ENCODE data around the gene LAMTOR4. TPM values are rescaled to one million over a fixed set of nuclear protein-coding genes. Genes with fewer than 3 reads are reported as not detected.

Gene LAMTOR4
- total and polyA plus RNA-seq, 12 donors: 33.1 to 266 (median 159) TPM

- Histone ChIP-seq H3K27me3 (no peaks in the 10 kb centered on the region), H3K36me3 (replicated peaks in 1 of 2) (peaks cover 0 to 45% of the 10 kb centered on the region in 2 donors), H3K9me3 (replicated peaks in 1 of 3) (no peaks in the 10 kb centered on the region), H3K27ac (peak overlapping the region; percentile 53 to 87 (median 77)), H3K4me3 (peak overlapping the region; percentile 61 to 89 (median 72)), H3K4me1 (replicated peaks in 1 of 2) (peaks cover 13 to 14% of the 10 kb centered on the region in 2 donors)
- DNase-seq: peak; percentile 92 to 97 (median 95)
- intact Hi-C loops (cut with DNase I): no loop called here
- 0 to 1% (median 0%) methylated on average over 22 to 61 of the region's 61 CpGs for WGBS, 4 donors
- no peak for TF ChIP-seq CTCF (IDR thresholded peaks at IDR 0.05)
- TF ChIP-seq POLR2A (IDR thresholded peaks at IDR 0.05): no peak
Measured at GRCh38 chr7:100100420-100101015, 48.2 kb upstream of the LAMTOR4 start.

GRCh38 chr7:100101016-100101862 is 47.5 kb upstream of the LAMTOR4 start, which contains the start of the genes AP4M1 and MCM7:
Gene AP4M1, plus strand, starts transcription at chr7:100101643. Its CDS starts 72 bp downstream, at chr7:100101715.
Gene MCM7, minus strand, starts transcription at chr7:100101397. Its CDS starts 103 bp downstream, at chr7:100101294.
- TF ChIP-seq POLR2A (IDR thresholded peaks at IDR 0.05) (peak in 1 of 2 donors; percentile 55), CTCF (IDR thresholded peaks at IDR 0.05) (no peak)
- DNase-seq: peak; percentile 98 to 99 (median 99)
- 0 to 4% (median 0%) methylated on average over 15 to 80 of the region's 80 CpGs for WGBS, 4 donors
- Histone ChIP-seq H3K9me3 (replicated peaks in 1 of 3) (no peaks in the 10 kb centered on the region), H3K4me1 (replicated peaks in 1 of 2) (peaks cover 13 to 14% of the 10 kb centered on the region in 2 donors), H3K36me3 (replicated peaks in 1 of 2) (peaks cover 0 to 38% of the 10 kb centered on the region in 2 donors), H3K27ac (peak within 1 kb of the TSS; percentile 76 to 97 (median 87)), H3K27me3 (no peaks in the 10 kb centered on the region), H3K4me3 (peak within 1 kb of the TSS; percentile 69 to 89 (median 76))
- intact Hi-C loops (cut with DNase I): no loop called here

GRCh38 chr7:100102950-100103840 is 45.5 kb upstream of the LAMTOR4 start:
- intact Hi-C loops (cut with DNase I): no loop called here
- H3K27ac ChIP-seq: no peak overlapping the region
- H3K4me1 ChIP-seq (replicated peaks in 1 of 2): peaks cover 13 to 14% of the 10 kb centered on the region in 2 donors
- no peaks in the 10 kb centered on the region for H3K27me3 ChIP-seq
- peaks cover 0 to 38% of the 10 kb centered on the region in 2 donors for H3K36me3 ChIP-seq (replicated peaks in 1 of 2)
- H3K4me3 ChIP-seq: no peak overlapping the region
- 80 to 89% (median 86%) methylated on average over 14 to 17 of the region's 17 CpGs for WGBS, 4 donors
- DNase-seq: no peak
- H3K9me3 ChIP-seq (replicated peaks in 1 of 3): no peaks in the 10 kb centered on the region
- TF ChIP-seq CTCF (IDR thresholded peaks at IDR 0.05) (no peak), POLR2A (IDR thresholded peaks at IDR 0.05) (no peak)

Measured in adrenal gland (tissue), 12 donors.